ENCODE measurements around the gene GRIK3. TPM values are rescaled to one million over a fixed set of nuclear protein-coding genes. Genes with fewer than 3 reads are reported as not detected.
A peak's percentile ranks its signal among the peaks of the same experiment; 100 is the strongest.

GRIK3 gene
- total RNA-seq, 6 experiments from 2014 or later, result 0.07 TPM; not detected in 5

- WGBS (ENCODE audit: insufficient coverage, low coverage, low lambda C conversion rate, missing lambda C conversion rate), result 29% methylated on average over 9 of the region's 14 CpGs
- Histone ChIP-seq H3K27me3 (no peaks in the 10 kb centered on the region), H3K9me3 (no peaks in the 10 kb centered on the region), H3K4me1 (no peaks in the 10 kb centered on the region), H3K4me3 (no peak overlapping the region), H3K36me3 (no peaks in the 10 kb centered on the region), H3K27ac (no peak overlapping the region)
- no peak for ATAC-seq
- TF ChIP-seq CTCF (IDR thresholded peaks at IDR 0.05), result no peak
- TF ChIP-seq POLR2A (IDR thresholded peaks at IDR 0.05), result no peak
- DNase-seq, result no peak
- intact Hi-C loops (cut with DNase I), result no loop called here
These were observed 62.3 kb downstream of the GRIK3 start for GRCh38 chr1:36971852-36972618.

- Histone ChIP-seq H3K36me3 (no peaks in the 10 kb centered on the region), H3K4me3 (no peak overlapping the region), H3K4me1 (no peaks in the 10 kb centered on the region), H3K27me3 (no peaks in the 10 kb centered on the region), H3K27ac (no peak overlapping the region), H3K9me3 (no peaks in the 10 kb centered on the region)
- intact Hi-C loops (cut with DNase I), result no loop called here
- TF ChIP-seq CTCF (IDR thresholded peaks at IDR 0.05) (no peak), POLR2A (IDR thresholded peaks at IDR 0.05) (no peak)
- no peak for ATAC-seq
- 20% methylated on average over 1 of the region's 3 CpGs for WGBS (ENCODE audit: insufficient coverage, low coverage, low lambda C conversion rate, missing lambda C conversion rate)
- DNase-seq, result no peak
These were observed 65.6 kb downstream of the GRIK3 start for GRCh38 chr1:36968730-36969129.

GRCh38 chr1:36966242-36966641 lies 68.1 kb downstream of the GRIK3 start:
- peak in 2 of 4 donors; percentile 16 to 43 for ATAC-seq
- no peak for DNase-seq
- no peak overlapping the region for H3K4me3 ChIP-seq
- no peaks in the 10 kb centered on the region for H3K4me1 ChIP-seq
- no peaks in the 10 kb centered on the region for H3K36me3 ChIP-seq
- intact Hi-C loops (cut with DNase I), result no loop called here
- H3K9me3 ChIP-seq, result no peaks in the 10 kb centered on the region
- H3K27me3 ChIP-seq, result no peaks in the 10 kb centered on the region
- WGBS (ENCODE audit: insufficient coverage, low coverage, low lambda C conversion rate, missing lambda C conversion rate), result 39% methylated on average over 3 of the region's 3 CpGs
- no peak for TF ChIP-seq CTCF (IDR thresholded peaks at IDR 0.05)
- TF ChIP-seq POLR2A (IDR thresholded peaks at IDR 0.05), result no peak
- no peak overlapping the region for H3K27ac ChIP-seq

- Histone ChIP-seq H3K27ac (no peak overlapping the region), H3K36me3 (no peaks in the 10 kb centered on the region), H3K4me3 (no peak overlapping the region), H3K27me3 (no peaks in the 10 kb centered on the region), H3K9me3 (no peaks in the 10 kb centered on the region), H3K4me1 (no peaks in the 10 kb centered on the region)
- 54% methylated on average over 10 of the region's 11 CpGs for WGBS (ENCODE audit: insufficient coverage, low coverage, low lambda C conversion rate, missing lambda C conversion rate)
- no peak for TF ChIP-seq CTCF (IDR thresholded peaks at IDR 0.05)
- ATAC-seq (no peak), DNase-seq (no peak)
- intact Hi-C loops (cut with DNase I), result no loop called here
These were observed 68.8 kb downstream of the GRIK3 start for GRCh38 chr1:36965275-36966159.

Data from right lobe of liver (tissue), 6 donors.